Ureter (tissue), 1 donor: ENCODE data around the gene UNC13C. TPM values are rescaled to one million over a fixed set of nuclear protein-coding genes. Genes with fewer than 3 reads are reported as not detected.

Source experiments
- DNase-seq: peaks from one replicate; pipeline ENCODE4 v3.0.0-alpha.2; 2020; ENCODE audit warnings: low spot score
- total RNA-seq: library from RNA; stranded (reverse); gene quantifications from one replicate; pipeline ENCODE4 v1.2.4, GENCODE V29; 2023
- donor health status: DM: yes; HTN: yes; CAD: no.

Gene UNC13C
- total RNA-seq, 1 donor from 2014 or later = 4.1 TPM

DNA sequence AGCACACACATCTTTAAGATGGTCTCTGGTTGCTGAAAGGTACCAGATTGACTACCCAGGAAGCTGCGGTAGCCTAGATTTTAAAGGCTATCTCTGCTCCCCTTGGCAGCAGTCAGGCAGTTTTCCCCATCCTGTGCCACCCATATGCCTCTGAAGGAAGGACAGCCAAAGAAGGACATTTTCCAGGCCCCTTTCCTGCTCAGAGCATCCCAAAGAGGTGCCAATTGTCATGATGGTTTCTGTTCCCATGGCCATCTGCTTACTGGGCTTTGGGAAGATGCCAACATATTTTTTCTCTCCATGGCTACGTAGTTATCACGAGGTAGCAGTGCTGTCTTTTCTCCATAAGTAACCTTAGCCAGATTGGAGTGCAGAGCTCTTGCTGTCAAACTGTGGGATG lies 39.7 kb downstream of the UNC13C start:
- no peak for DNase-seq

DNA sequence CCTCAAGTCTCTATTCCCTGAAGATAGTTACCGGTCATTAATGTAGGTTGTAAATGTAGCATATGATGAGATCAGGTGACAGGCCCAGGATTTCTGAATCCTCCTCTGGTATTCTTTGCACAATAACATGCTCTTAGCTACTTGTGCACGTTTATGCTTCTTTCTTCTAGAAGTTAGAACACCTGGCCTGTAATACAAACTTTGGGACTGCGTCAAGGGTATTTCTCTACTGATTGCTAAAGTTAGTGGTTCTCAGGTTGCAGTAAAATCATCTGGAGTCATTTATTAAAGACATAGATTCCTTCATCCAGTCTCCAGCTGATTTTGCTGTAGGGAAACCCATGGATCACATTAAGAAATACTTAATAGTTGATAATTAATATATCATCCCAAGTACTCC lies 48.0 kb downstream of the UNC13C start:
- DNase-seq = no peak

- DNase-seq = no peak
These were observed 48.6 kb downstream of the UNC13C start for GRCh38 chr15:54026891-54027290.

DNA sequence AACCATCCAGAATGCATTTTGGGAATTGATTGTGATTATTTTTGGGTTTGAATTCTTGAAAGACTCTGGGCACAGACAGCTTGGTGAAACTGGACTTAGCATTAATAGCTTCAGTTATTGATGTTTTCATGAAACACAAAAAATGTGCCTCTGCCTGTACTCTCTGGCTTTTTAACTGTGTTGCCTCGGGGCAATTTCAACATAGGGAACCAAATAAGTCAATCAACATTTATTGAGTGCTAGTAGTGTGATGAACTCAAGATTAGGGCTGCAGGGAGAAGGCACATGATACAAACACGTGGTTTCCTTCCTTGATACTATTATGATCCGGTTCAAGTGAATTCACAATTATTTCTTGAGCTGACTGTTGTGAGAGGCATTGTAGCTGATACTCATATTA lies 50.8 kb downstream of the UNC13C start:
- no peak for DNase-seq

GRCh38 chr15:54032066-54032465 lies 53.8 kb downstream of the UNC13C start:
- DNase-seq = no peak

- DNase-seq = no peak
These were observed 55.2 kb downstream of the UNC13C start for GRCh38 chr15:54033356-54033860.

DNA sequence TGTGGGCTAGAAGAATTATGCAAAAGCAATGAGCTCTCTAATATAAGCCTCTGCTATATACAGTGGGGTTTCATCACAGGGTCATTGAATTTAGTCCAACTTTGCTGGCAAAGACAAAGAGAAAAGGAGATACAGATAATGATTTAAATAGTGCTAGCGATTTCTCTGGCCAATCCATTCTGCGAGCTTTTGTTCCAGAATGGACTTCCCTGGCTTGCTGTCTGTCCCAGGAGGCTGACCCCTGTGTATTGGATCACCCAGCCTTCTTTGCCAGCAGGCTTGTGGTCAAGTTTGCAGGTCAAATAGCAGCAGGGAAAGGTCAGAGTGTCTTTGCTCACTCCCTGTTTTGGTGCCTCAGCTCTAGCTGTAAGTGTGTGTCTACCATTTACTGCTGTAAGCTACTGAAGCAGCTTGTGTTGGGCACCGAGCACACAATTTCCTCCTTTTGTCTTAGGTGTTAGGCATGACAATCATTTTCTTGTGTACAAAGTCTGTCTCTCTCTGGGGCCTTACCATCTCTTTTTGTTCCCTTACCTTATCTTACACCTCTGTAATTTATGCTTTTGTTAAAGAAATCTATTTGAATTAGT lies 55.7 kb downstream of the UNC13C start:
- DNase-seq = no peak

- DNase-seq = no peak
These were observed 57.4 kb downstream of the UNC13C start for GRCh38 chr15:54035616-54036015.

DNA sequence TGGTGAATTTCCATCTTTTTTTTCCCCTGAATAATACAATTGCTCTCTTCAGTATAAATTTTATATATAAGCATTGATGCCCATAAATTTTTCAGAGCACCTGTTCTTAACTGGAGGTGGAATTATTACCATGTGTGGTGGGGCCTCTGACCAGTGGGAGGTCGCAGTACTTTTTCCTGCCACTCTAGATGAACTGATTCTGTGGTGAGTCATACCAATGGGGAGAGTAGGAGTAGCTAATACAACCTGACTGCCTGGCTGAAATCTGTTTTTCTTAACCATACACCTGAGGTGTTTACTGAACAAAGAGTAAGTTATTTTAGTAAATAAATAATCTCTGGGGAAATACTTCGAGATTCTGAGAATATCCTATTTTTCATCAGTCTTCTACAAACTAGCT lies 67.2 kb downstream of the UNC13C start:
- DNase-seq = no peak

- DNase-seq = no peak
These were observed 67.9 kb downstream of the UNC13C start for GRCh38 chr15:54046093-54046492.

GRCh38 chr15:54064365-54064764 lies 86.1 kb downstream of the UNC13C start:
- no peak for DNase-seq

- DNase-seq = no peak
These were observed 88.2 kb downstream of the UNC13C start for GRCh38 chr15:54066403-54066802.

GRCh38 chr15:54082836-54083492 lies 104.7 kb downstream of the UNC13C start:
- no peak for DNase-seq

GRCh38 chr15:54083501-54083900 lies 105.3 kb downstream of the UNC13C start:
- DNase-seq = no peak

DNA sequence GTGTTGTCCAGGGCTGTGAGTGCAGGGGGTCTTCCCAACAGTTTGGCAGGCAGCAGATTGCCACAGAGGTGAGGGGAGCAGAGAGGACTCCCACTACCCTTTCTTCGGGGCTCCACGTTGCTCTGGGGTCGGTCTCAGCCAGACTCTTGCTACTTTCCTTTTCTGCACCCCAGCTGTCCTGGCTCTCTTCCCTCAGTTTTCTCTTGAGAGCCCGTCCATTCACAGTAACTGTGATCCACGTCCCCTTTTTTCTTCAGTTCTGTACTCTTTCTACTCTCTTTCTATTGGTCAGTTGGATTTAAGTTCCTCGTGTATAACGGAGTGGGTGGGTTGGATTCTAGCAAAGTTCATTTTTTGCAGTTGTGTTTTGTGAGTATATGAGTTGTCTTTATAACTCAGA lies 105.8 kb downstream of the UNC13C start:
- no peak for DNase-seq

DNA sequence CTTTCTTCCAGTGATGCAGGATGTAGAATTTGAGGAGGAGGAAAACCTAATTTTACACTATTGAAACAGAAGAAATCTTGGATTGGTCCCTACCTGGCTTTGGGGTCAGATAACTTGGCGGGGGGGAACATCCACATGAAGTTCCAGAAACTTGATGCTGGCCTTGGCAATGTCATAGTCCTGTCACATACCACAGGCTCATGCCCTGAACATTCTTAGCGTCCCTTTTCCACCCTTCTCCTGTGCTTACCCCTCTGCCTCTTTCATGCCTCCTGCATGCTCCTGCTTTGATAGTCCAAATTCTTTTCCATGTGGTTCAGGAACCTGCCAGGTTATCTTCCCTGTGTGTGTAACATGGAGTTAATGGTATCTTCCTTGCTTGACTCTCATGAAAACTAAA lies 110.6 kb downstream of the UNC13C start:
- DNase-seq = no peak

- DNase-seq = no peak
These were observed 111.5 kb downstream of the UNC13C start for GRCh38 chr15:54089776-54090175.

- DNase-seq = no peak
These were observed 113.4 kb downstream of the UNC13C start for GRCh38 chr15:54091651-54092050.

- no peak for DNase-seq
These were observed 116.4 kb downstream of the UNC13C start for GRCh38 chr15:54094661-54095060.

DNA sequence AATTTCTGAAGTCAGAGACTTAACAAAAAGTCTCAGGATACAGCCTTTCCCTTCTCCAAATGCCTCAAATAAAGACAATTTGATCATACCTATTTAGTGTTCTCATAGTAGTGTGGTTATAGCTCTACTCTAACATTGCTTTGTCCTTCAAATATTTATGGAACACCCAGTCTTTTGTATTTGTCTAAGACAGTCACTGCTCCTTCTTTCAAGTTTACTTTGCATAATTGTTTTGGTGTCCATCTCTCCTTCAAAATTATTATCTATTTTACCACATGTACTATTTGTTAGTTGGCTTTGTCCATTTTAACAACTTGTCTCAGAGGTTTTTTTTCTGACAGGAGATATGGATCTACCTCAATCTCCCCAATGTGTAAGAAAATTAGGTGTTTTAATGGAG lies 118.8 kb downstream of the UNC13C start:
- DNase-seq = no peak

GRCh38 chr15:54099010-54099409 lies 120.8 kb downstream of the UNC13C start:
- DNase-seq = no peak

- DNase-seq = no peak
These were observed 123.5 kb downstream of the UNC13C start for GRCh38 chr15:54101664-54102270.

- no peak for DNase-seq
These were observed 124.5 kb downstream of the UNC13C start for GRCh38 chr15:54102704-54103103.
